Lung (tissue), 12 donors: Measurements from ENCODE around the gene PLCG2. TPM values are rescaled to one million over a fixed set of nuclear protein-coding genes. Genes with fewer than 3 reads are reported as not detected.

ENCODE experiments used
- ATAC-seq: fragments of 200-7000 bp; cut with Tn5 transposase; one replicate; pipeline ENCODE4 v1.9.1; 2020; ENCODE audit warnings: moderate number of reproducible peaks; ENCODE audit not compliant: insufficient read depth, low FRiP score
- DNase-seq, 3 donors: peaks; one replicate each; pipeline ENCODE4 v3.0.0-alpha.2; 2013 to 2017
- H3K27ac ChIP-seq, 2 donors: one replicate each; pipeline ENCODE4 v1.5.1; 2013; ENCODE audit warnings: mild to moderate bottlenecking in 2 of 2, moderate library complexity in 2 of 2, control low read depth in 1 of 2, inconsistent platforms in 1 of 2, low read depth in 1 of 2, low read length in 1 of 2
- H3K27me3 ChIP-seq, 3 donors: one replicate each; pipeline ENCODE4 v1.5.1; 2013; ENCODE audit warnings: low read length in 2 of 3; ENCODE audit not compliant: control insufficient read depth in 3 of 3, insufficient read depth in 3 of 3
- H3K36me3 ChIP-seq, 4 donors: one replicate each; pipeline ENCODE4 v1.5.1; 2013; ENCODE audit warnings: low read length in 4 of 4, mild to moderate bottlenecking in 1 of 4, moderate library complexity in 1 of 4; ENCODE audit not compliant: control insufficient read depth in 4 of 4, insufficient read depth in 4 of 4
- H3K4me1 ChIP-seq, 5 donors: one replicate each; pipeline ENCODE4 v1.5.1; 2013; ENCODE audit warnings: low read length in 5 of 5, mild to moderate bottlenecking in 2 of 5, moderate library complexity in 1 of 5; ENCODE audit not compliant: control insufficient read depth in 5 of 5, insufficient read depth in 5 of 5
- H3K4me3 ChIP-seq: one replicate; pipeline ENCODE4 v1.5.1; 2013; ENCODE audit warnings: mild to moderate bottlenecking, control low read depth, moderate library complexity
- H3K9ac ChIP-seq, 2 donors: one replicate each; pipeline ENCODE4 v1.5.1; 2013; ENCODE audit warnings: low read length in 2 of 2, control low read depth in 1 of 2; ENCODE audit not compliant: insufficient read depth in 1 of 2
- H3K9me3 ChIP-seq, 4 donors: one replicate each; pipeline ENCODE4 v1.5.1; 2013; ENCODE audit warnings: low read length in 3 of 4, mild to moderate bottlenecking in 1 of 4, moderate library complexity in 1 of 4; ENCODE audit not compliant: control insufficient read depth in 4 of 4, insufficient read depth in 3 of 4
- WGBS, 2 donors: extraction: QIAGEN DNeasy Blood & Tissue Kit; methylation state at CpG; one replicate each; pipeline ENCODE4 v1.1.7; 2013; 5-methylcytosine and 5-hydroxymethylcytosine counted together
- polyA plus RNA-seq, 2 donors: library from polyadenylated mRNA; stranded (reverse); fragments of 200-250 nt; gene quantifications; one replicate each; pipeline ENCODE4 v1.2.1, GENCODE V29; 2013
- total RNA-seq, 2 donors: library from RNA; depleted of rRNA in 1 of 2; stranded (reverse); fragments of >200 nt in 1 of 2; gene quantifications; one replicate each; pipeline ENCODE4 v1.2.1, GENCODE V29; 2014 to 2021
- TF ChIP-seq, protein P1 (sequence below): IDR thresholded peaks from 2 replicates; pipeline ENCODE4 v1.5.1; 2012; ENCODE audit warnings: mild to moderate bottlenecking; ENCODE audit errors: control extremely low read depth, extremely low read depth
- donor health status: control.
- donor health status: control.
- donor health status: Bipolar disorder and iron deficiency.
- donor health status: healthy.
- donor health status: DM: yes; HTN: yes; CAD: no.

The PLCG2 gene
- total and polyA plus RNA-seq, 4 donors: 8.8 to 41.0 (median 29.4) TPM

DNA sequence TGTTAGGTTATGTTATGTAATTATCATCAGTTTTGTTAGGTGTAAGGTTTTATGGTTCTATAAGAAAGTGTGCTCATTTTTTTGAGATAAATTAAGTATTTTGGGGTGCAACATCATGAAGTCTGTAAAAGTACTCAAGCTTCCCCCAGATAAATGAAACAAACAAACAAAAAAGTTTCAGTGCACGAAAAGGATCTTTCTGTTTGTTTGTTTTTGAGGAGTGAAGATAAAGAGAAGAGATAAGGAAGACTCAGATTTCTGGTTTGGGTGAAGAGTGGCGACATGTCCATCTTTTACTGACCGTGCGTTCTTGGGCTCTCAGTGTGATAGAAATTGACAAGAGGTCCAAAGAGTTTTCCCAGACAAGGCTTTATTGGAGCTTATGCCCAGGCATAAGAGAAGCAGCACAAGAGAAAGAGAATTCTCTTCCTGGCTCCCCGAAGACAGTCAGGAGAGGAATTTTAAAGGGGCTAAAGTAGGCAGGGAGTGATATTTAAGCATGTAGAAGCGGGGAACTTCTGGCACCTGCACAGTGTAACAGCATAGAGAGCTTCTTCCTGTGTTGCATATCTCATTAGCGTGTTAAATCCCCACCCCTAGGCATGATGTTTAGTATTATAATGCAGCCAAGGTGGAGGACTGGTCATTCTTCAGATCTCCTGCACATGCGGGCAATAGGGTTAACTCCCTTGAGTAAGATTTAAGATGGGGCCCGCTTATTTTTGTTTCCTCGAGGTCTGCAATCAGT is 71.3 kb downstream of the PLCG2 start:
- H3K9me3 ChIP-seq: peaks cover 0 to 4% (median 0%) of the 10 kb centered on the region in 4 donors
- no peaks in the 10 kb centered on the region for H3K27me3 ChIP-seq
- 74 to 84% methylated on average over 10 of the region's 10 CpGs for WGBS, 2 donors
- no peak for ATAC-seq
- H3K36me3 ChIP-seq: no peaks in the 10 kb centered on the region
- no peak overlapping the region for H3K27ac ChIP-seq
- TF ChIP-seq, protein P1, sequence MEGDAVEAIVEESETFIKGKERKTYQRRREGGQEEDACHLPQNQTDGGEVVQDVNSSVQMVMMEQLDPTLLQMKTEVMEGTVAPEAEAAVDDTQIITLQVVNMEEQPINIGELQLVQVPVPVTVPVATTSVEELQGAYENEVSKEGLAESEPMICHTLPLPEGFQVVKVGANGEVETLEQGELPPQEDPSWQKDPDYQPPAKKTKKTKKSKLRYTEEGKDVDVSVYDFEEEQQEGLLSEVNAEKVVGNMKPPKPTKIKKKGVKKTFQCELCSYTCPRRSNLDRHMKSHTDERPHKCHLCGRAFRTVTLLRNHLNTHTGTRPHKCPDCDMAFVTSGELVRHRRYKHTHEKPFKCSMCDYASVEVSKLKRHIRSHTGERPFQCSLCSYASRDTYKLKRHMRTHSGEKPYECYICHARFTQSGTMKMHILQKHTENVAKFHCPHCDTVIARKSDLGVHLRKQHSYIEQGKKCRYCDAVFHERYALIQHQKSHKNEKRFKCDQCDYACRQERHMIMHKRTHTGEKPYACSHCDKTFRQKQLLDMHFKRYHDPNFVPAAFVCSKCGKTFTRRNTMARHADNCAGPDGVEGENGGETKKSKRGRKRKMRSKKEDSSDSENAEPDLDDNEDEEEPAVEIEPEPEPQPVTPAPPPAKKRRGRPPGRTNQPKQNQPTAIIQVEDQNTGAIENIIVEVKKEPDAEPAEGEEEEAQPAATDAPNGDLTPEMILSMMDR: no peak
- no peaks in the 10 kb centered on the region for H3K4me1 ChIP-seq
- DNase-seq: no peak
- no peak overlapping the region for H3K4me3 ChIP-seq
- no peak overlapping the region for H3K9ac ChIP-seq

DNA sequence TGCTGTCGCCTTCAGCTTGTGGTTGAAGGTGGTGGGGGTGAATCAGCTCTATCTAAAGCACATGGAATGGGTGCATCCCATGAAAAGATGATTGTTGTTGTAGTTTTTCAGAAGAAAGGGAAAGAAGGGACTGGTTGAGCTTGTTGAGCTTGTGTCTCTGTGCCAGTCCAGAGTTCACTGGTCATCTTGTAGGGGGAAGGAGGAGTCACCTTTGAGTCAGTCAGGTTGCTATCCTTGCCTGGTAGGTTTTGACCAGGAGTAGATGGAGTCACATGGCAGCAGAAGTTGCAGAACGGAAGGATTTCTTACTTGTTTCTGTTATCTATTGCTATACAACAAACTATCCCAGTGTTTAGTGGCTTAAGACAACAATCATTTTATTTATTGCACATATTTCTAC is 73.3 kb downstream of the PLCG2 start:
- Histone ChIP-seq H3K4me1 (no peaks in the 10 kb centered on the region), H3K27ac (no peak overlapping the region), H3K27me3 (no peaks in the 10 kb centered on the region), H3K4me3 (no peak overlapping the region), H3K9ac (no peak overlapping the region), H3K9me3 (no peaks in the 10 kb centered on the region), H3K36me3 (no peaks in the 10 kb centered on the region)
- ATAC-seq (no peak), DNase-seq (no peak)
- WGBS, 2 donors: 94 to 95% methylated on average over 2 of the region's 2 CpGs
- TF ChIP-seq, protein P1: no peak

DNA sequence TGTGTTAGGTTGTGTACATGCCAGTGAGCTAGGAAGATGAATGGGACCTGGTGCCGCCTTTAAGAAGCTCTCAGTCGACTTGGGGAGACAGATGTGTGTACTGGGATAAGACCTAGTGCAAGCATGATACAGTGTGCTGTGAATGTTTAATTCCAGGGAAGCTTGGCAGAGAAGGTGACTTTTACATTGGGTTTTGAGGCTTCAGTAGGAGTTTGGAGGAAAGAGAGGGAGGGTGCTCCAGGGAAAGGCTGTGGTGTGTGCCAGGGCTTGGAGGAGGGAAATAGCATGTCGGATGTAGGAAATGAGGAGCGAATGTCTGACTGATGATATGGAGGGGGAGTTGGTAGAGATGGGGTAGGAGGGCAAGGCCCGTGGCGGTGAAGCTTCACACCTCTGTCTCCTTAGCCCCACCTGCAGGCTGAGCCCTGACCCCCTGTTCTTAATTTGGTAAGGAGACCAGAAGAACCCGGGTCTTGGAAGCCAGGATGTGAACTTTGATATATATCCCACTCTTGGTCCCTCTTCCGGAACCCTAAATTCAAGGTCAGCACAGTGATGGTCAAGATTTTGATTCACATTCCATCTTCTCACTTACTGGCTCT is 76.6 kb downstream of the PLCG2 start:
- H3K36me3 ChIP-seq: no peaks in the 10 kb centered on the region
- no peak overlapping the region for H3K9ac ChIP-seq
- no peak for ATAC-seq
- WGBS, 2 donors: 83 to 84% methylated on average over 8 of the region's 8 CpGs
- DNase-seq: no peak
- H3K4me1 ChIP-seq: no peaks in the 10 kb centered on the region
- no peak overlapping the region for H3K4me3 ChIP-seq
- H3K9me3 ChIP-seq: no peaks in the 10 kb centered on the region
- H3K27ac ChIP-seq: no peak overlapping the region
- TF ChIP-seq, protein P1: no peak
- no peaks in the 10 kb centered on the region for H3K27me3 ChIP-seq
